Heart right ventricle (tissue), 16 donors: ENCODE data around the gene SFSWAP. TPM values are rescaled to one million over a fixed set of nuclear protein-coding genes. Genes with fewer than 3 reads are reported as not detected.

Experiments
- ATAC-seq, 8 donors: fragments of 200-7000 bp; cut with Tn5 transposase; one replicate each; pipeline ENCODE4 v1.9.1; 2020; ENCODE audit warnings: mild to moderate bottlenecking in 8 of 8, moderate library complexity in 8 of 8, moderate number of reproducible peaks in 1 of 8
- DNase-seq, 2 donors: peaks; one replicate each; pipeline ENCODE4 v3.0.0-alpha.2; 2020
- H3K27ac ChIP-seq, 10 donors: fragments of 200-600 bp; sonication (generic) in 2 of 10; one replicate each; pipeline versions ENCODE4 v1.5.0 to v1.8.0; 2020 to 2022; ENCODE audit warnings: mild to moderate bottlenecking in 3 of 10
- H3K27me3 ChIP-seq, 7 donors: fragments of 200-600 bp; one replicate each; pipeline ENCODE4 v1.8.0; 2021 to 2022; ENCODE audit warnings: mild to moderate bottlenecking in 2 of 7
- H3K36me3 ChIP-seq, 9 donors: fragments of 200-600 bp; sonication (generic) in 1 of 9; one replicate each; pipeline versions ENCODE4 v1.5.0 to v1.8.0; 2020 to 2022; ENCODE audit warnings: mild to moderate bottlenecking in 2 of 9
- H3K4me1 ChIP-seq, 9 donors: fragments of 200-600 bp; sonication (generic) in 1 of 9; one replicate each; pipeline versions ENCODE4 v1.5.0 to v1.8.0; 2020 to 2022; ENCODE audit warnings: mild to moderate bottlenecking in 4 of 9
- H3K4me3 ChIP-seq, 10 donors: fragments of 200-600 bp; sonication (generic) in 2 of 10; one replicate each; pipeline versions ENCODE4 v1.5.0 to v1.8.0; 2020 to 2022; ENCODE audit warnings: mild to moderate bottlenecking in 7 of 10, moderate library complexity in 2 of 10
- H3K9me3 ChIP-seq, 11 donors: fragments of 200-600 bp in 10 of 11; sonication (generic) in 2 of 11; one replicate each; pipeline versions ENCODE4 v1.5.0 to v1.8.0; 2013 to 2022; ENCODE audit warnings: mild to moderate bottlenecking in 2 of 11, control low read depth in 1 of 11, moderate library complexity in 1 of 11
- WGBS, 2 donors: extraction: QIAGEN DNeasy Blood & Tissue Kit; methylation state at CpG; one replicate each; pipeline ENCODE4 v1.1.7; 2013; ENCODE audit warnings: inconsistent platforms in 1 of 2; 5-methylcytosine and 5-hydroxymethylcytosine counted together
- intact Hi-C, 10 donors: fragments of 100-400 bp; cut with DNase I; formaldehyde crosslinking; loops; one replicate each; pipeline versions ENCODE4 v1.11.1 to v1.14.2; 2022
- polyA plus RNA-seq, 2 donors: library from polyadenylated mRNA; stranded (reverse); fragments of 200-250 nt; gene quantifications; one replicate each; pipeline ENCODE4 v1.2.3, GENCODE V29; 2013
- total RNA-seq, 10 donors: library from RNA; stranded (reverse); fragmentation: NEBNext Ultra II Directional in 3 of 10; extraction: Animal tissue kit (Norgen Biotek cat#: 25700) in 3 of 10; gene quantifications; one replicate each; pipeline versions ENCODE4 v1.2.1 to v1.2.4, GENCODE V29; 2021 to 2023
- TF ChIP-seq, protein P1 (sequence below), 9 donors: fragments of 200-600 bp; sonication (generic) in 2 of 9; IDR thresholded peaks; one replicate each; pipeline versions ENCODE4 v1.5.0 to v1.8.0; 2021 to 2022; ENCODE audit warnings: antibody characterized with exemption in 9 of 9, mild to moderate bottlenecking in 5 of 9, moderate library complexity in 1 of 9
- donor health status: Arrhythmogenic right ventricular cardiomyopathy.
- donor health status: ischemic (EF 13 %, LVEDD 7.1; RV severe dilation, severe dysfunction).
- donor health status: healthy with polysubstance abuse.
- donor health status: DM: no; HTN: yes; CAD: no.
- donor health status: DM: no; HTN: no; CAD: no.
- donor health status: ischemic (EF 25% LVEDD 6.9; RV normal size, moderate dysfunction).
- donor health status: ischemic (EF 25% LVEDD 5.7; RV mildly dilated, moderate dysfunction).
- donor health status: healthy.
- donor health status: DM: yes; HTN: yes; CAD: no.
- donor health status: Ischemic cardiomyopathy.
- donor health status: ischemic (EF 35%, LVEDD 5.7; RV mildly dilated, moderate dysfunction).
- donor health status: nonischemic (EF 11% LVEDD 7.7; RV severe dilation, severe dysfunction).
- donor health status: DM: yes; HTN: yes; CAD: no.
- donor health status: PGD.
- donor health status: ischemic (EF 29% LVEDD 5.4; RV normal size, mild dysfunction).
- donor health status: nonischemic (EF 23%, LVEDD 6.1; RV moderate dilation, normal function).

The SFSWAP gene
- total and polyA plus RNA-seq, 12 donors, result 14.5 to 34.1 (median 19.6) TPM

DNA sequence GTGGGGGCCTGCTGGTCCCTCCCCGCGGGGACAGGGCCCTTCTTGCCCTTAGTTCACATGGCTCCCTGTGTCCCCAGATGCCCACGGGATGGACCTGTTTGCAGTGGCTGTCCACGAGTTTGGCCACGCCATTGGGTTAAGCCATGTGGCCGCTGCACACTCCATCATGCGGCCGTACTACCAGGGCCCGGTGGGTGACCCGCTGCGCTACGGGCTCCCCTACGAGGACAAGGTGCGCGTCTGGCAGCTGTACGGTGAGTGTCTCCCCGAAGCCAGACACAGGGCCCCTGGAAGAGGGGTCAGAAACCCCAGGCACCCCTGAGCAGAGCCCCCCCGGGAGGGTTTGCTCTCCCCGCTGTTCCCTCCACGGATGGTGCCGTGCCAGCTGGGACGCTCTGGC is 130.7 kb downstream of the SFSWAP start:
- Histone ChIP-seq H3K4me1 (no peaks in the 10 kb centered on the region), H3K27ac (no peak overlapping the region), H3K27me3 (peaks cover 0 to 5% (median 0%) of the 10 kb centered on the region in 7 donors), H3K4me3 (no peak overlapping the region), H3K9me3 (no peaks in the 10 kb centered on the region), H3K36me3 (no peaks in the 10 kb centered on the region)
- intact Hi-C loops, result no loop called here
- TF ChIP-seq, protein P1, sequence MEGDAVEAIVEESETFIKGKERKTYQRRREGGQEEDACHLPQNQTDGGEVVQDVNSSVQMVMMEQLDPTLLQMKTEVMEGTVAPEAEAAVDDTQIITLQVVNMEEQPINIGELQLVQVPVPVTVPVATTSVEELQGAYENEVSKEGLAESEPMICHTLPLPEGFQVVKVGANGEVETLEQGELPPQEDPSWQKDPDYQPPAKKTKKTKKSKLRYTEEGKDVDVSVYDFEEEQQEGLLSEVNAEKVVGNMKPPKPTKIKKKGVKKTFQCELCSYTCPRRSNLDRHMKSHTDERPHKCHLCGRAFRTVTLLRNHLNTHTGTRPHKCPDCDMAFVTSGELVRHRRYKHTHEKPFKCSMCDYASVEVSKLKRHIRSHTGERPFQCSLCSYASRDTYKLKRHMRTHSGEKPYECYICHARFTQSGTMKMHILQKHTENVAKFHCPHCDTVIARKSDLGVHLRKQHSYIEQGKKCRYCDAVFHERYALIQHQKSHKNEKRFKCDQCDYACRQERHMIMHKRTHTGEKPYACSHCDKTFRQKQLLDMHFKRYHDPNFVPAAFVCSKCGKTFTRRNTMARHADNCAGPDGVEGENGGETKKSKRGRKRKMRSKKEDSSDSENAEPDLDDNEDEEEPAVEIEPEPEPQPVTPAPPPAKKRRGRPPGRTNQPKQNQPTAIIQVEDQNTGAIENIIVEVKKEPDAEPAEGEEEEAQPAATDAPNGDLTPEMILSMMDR (IDR thresholded peaks at IDR 0.05), result no peak
- ATAC-seq (no peak), DNase-seq (no peak)
- 95 to 96% methylated on average over 22 of the region's 22 CpGs for WGBS, 2 donors

- TF ChIP-seq, protein P1 (IDR thresholded peaks at IDR 0.05), result no peak
- Histone ChIP-seq H3K36me3 (no peaks in the 10 kb centered on the region), H3K27me3 (peaks cover 0 to 5% (median 0%) of the 10 kb centered on the region in 7 donors), H3K4me3 (no peak overlapping the region), H3K9me3 (no peaks in the 10 kb centered on the region), H3K4me1 (no peaks in the 10 kb centered on the region), H3K27ac (no peak overlapping the region)
- WGBS, 2 donors, result 91 to 92% methylated on average over 15 of the region's 15 CpGs
- DNase-seq (no peak), ATAC-seq (no peak)
- intact Hi-C loops, result no loop called here
Observed at GRCh38 chr12:131842169-131842568, 131.3 kb downstream of the SFSWAP start.

DNA sequence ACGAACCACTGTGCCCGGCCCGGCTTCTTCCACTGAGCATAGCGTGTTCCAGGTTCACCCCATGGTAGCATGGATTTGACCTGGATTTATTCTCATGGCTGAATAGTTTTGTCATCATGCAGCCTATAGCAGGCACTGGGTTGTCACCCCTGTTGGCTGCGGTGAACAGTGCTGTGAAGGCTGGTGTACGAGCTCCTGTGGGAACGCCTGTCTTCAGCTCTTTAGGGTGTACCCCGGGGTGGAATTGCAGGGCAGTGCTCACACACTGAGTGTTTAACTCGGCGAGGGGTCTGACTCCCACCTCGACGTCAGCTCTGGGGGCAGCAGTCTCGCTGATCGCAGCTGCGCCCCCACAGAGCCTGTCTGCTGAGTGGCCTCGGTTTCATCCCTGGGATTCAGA is 132.6 kb downstream of the SFSWAP start:
- Histone ChIP-seq H3K9me3 (no peaks in the 10 kb centered on the region), H3K36me3 (no peaks in the 10 kb centered on the region), H3K27me3 (no peaks in the 10 kb centered on the region), H3K27ac (no peak overlapping the region), H3K4me3 (no peak overlapping the region), H3K4me1 (no peaks in the 10 kb centered on the region)
- TF ChIP-seq, protein P1 (IDR thresholded peaks at IDR 0.05), result no peak
- 89 to 95% methylated on average over 16 of the region's 16 CpGs for WGBS, 2 donors
- intact Hi-C loops, result no loop called here
- no peak for DNase-seq
- no peak for ATAC-seq

GRCh38 chr12:131844140-131844539 is 133.2 kb downstream of the SFSWAP start:
- no peaks in the 10 kb centered on the region for H3K27me3 ChIP-seq
- H3K9me3 ChIP-seq, result no peaks in the 10 kb centered on the region
- TF ChIP-seq, protein P1 (IDR thresholded peaks at IDR 0.05), result no peak
- DNase-seq (no peak), ATAC-seq (no peak)
- H3K27ac ChIP-seq, result no peak overlapping the region
- H3K4me3 ChIP-seq, result no peak overlapping the region
- intact Hi-C loops, result no loop called here
- H3K4me1 ChIP-seq, result no peaks in the 10 kb centered on the region
- no peaks in the 10 kb centered on the region for H3K36me3 ChIP-seq
- WGBS, 2 donors, result 90 to 93% methylated on average over 11 of the region's 11 CpGs
